H1 (cell line): ENCODE results near the gene LRRC25. TPM values are rescaled to one million over a fixed set of nuclear protein-coding genes. Genes with fewer than 3 reads are reported as not detected.

Experiments
- ATF3 ChIP-seq: IDR thresholded peaks from 2 replicates; pipeline ENCODE4 v1.6.1; 2011; ENCODE audit warnings: low read depth, mild to moderate bottlenecking, low read length; ENCODE audit not compliant: insufficient read depth
- CHD7 ChIP-seq: fragments of 300-600 bp; sonication (generic); IDR thresholded peaks from 2 replicates; pipeline ENCODE4 v1.7.1; 2012; ENCODE audit warnings: low read length, moderate library complexity, mild to moderate bottlenecking, inconsistent platforms; ENCODE audit not compliant: insufficient replicate concordance
- EZH2 ChIP-seq: fragments of 200-600 bp; sonication (generic); IDR thresholded peaks from 2 replicates; pipeline ENCODE4 v1.7.1; 2012; ENCODE audit warnings: low read depth, mild to moderate bottlenecking, moderate library complexity, low read length, inconsistent platforms; ENCODE audit not compliant: severe bottlenecking
- MAFK ChIP-seq: IDR thresholded peaks from 2 replicates; pipeline ENCODE4 v1.6.1; 2012; ENCODE audit warnings: low read depth, mild to moderate bottlenecking, improper control_type of control experiment, low read length
- PHF8 ChIP-seq: fragments of 200-600 bp; sonication (generic); conservative IDR thresholded peaks from 2 replicates; pipeline ENCODE4 v1.7.1; 2012; ENCODE audit warnings: low read depth, mild to moderate bottlenecking, inconsistent platforms, low read length, moderate library complexity
- SIX5 ChIP-seq: IDR thresholded peaks from 2 replicates; pipeline ENCODE4 v1.6.1; 2011; ENCODE audit warnings: mild to moderate bottlenecking, low read depth, low read length
- YY1 ChIP-seq: IDR thresholded peaks from 2 replicates; pipeline ENCODE4 v1.6.1; 2011; ENCODE audit warnings: low read depth, mild to moderate bottlenecking, low read length
- polyA plus RNA-seq, 7 experiments: library from polyadenylated mRNA; depleted of rRNA in 3 of 7; stranded (reverse) in 5 of 7; unstranded in 2 of 7; fragments of >200 nt in 5 of 7; fragments of 200-250 nt in 2 of 7; gene quantifications; 1 replicate in 5 of 7; 2 replicates in 1 of 7; 4 replicates in 1 of 7; pipeline versions ENCODE4 v1.2.1 to v1.2.3, GENCODE V29; 2011 to 2013; ENCODE audit warnings: missing spikeins in 2 of 7, mixed read lengths in 2 of 7
- total RNA-seq: library from RNA; stranded (reverse); fragmentation: NEBNext Ultra II Directional; extraction: Animal tissue kit (Norgen Biotek cat#: 25700); gene quantifications from 2 replicates; pipeline ENCODE4 v1.2.1, GENCODE V29; 2021

The LRRC25 gene
- total and polyA plus RNA-seq, 2 of the 8 experiments (the other 6 are each of a cell fraction or from before 2014, with no cell fraction given) = 0.20 to 0.41 TPM

GRCh38 chr19:18428787-18429674, 31.6 kb upstream of the LRRC25 start (continued):
- TF ChIP-seq CHD7 = no peak
- no peak for TF ChIP-seq SIX5
- TF ChIP-seq EZH2 = no peak
- TF ChIP-seq MAFK = no peak
- no peak for TF ChIP-seq ATF3
- TF ChIP-seq YY1 = no peak
- peak; percentile 36; the same call in 1 of the 2 replicates for TF ChIP-seq PHF8
